ENCODE measurements around the gene UNC93A.

Gene UNC93A

DNA sequence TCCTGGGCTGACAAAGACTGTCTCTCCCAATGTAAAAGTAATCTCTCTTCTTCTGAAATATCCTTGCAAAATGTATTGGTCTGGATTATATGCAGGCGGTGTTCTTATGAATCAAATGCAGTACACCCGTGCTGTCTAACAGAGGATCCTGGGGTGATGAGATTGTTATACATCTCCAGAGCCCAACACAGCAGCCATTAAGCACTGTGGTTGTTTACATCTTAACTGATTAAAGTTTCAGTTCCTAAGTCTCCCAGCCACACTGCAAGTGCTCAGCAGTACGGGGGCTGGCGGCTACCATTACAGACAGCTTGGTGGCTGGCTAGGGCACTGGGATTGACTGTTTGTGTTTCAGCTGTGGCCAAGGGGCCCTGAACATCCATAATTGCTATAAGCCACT, 7.0 kb downstream of the UNC93A start:
- 86% methylated on average over 4 of the region's 4 CpGs for WGBS (ENCODE audit: insufficient coverage)

DNA sequence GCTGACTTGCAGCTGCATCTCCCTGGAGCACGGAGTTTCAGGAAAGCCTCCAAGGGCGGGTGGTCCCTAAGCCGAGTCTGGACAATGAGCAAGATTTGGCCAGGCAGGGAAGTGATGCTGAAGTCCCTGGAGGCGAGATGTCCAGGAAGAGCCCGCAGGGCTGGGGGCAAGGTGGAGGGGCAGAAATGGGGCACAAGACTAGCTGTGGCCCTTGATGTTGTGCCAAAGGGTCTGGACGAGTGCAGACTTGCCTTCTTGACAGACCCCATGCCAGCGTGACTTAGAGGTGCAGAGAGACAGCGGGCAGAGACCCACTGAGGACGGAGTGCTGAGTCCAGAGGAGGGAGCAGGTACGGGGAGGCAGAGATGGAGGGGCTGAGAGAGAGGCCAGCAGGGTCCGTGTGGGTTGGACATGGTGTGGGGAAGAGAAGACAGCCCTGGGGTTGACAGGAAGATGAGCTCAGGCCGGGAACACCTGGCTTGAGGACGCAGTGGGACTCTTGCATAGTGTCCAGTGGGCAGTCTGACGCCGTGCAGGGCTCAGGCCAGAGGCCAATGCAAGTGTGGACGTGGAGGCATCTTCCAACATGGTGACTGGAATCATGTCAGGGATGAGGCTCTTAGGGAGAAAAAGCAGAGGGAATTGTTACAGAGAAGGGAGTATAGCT, 8.7 kb downstream of the UNC93A start:
- POLR2A ChIA-PET, result no interaction called here
- Histone ChIP-seq H3K36me3 (ENCODE audit: control insufficient read depth in 4 of 4, insufficient read depth in 4 of 4, low read length in 3 of 4) (no peaks in the 10 kb centered on the region), H3K9me3 (ENCODE audit: control extremely low read depth in 1 of 5, control insufficient read depth in 4 of 5, insufficient read depth in 2 of 5, low read depth in 1 of 5, low read length in 4 of 5) (peaks cover 0 to 5% (median 0%) of the 10 kb centered on the region in 5 experiments), H3K27ac (ENCODE audit: insufficient read depth in 1 of 2, low read depth in 1 of 2, low read length in 2 of 2, poor library complexity in 1 of 2, severe bottlenecking in 2 of 2) (no peak overlapping the region), H3K4me1 (ENCODE audit: control extremely low read depth in 1 of 4, control insufficient read depth in 4 of 4, insufficient read depth in 4 of 4, low read length in 3 of 4) (no peaks in the 10 kb centered on the region), H3K27me3 (replicated peaks in 2 of 5; ENCODE audit: control insufficient read depth in 4 of 5, insufficient read depth in 5 of 5, low read length in 4 of 5) (peaks cover 0 to 10% (median 4%) of the 10 kb centered on the region in 5 experiments), H3K4me3 (ENCODE audit: control insufficient read depth in 1 of 7, extremely low read depth in 1 of 7, insufficient read depth in 4 of 7, low read depth in 2 of 7, low read length in 6 of 7) (no peak overlapping the region)
- WGBS (ENCODE audit: insufficient coverage), result 94% methylated on average over 14 of the region's 16 CpGs
- CTCF ChIA-PET, result no interaction called here
- no peak for DNase-seq

More for the DNA sequence above, 7.0 kb downstream of the UNC93A start:
- Histone ChIP-seq H3K4me1 (ENCODE audit: control extremely low read depth in 1 of 4, control insufficient read depth in 4 of 4, insufficient read depth in 4 of 4, low read length in 3 of 4) (no peaks in the 10 kb centered on the region), H3K27ac (ENCODE audit: insufficient read depth in 1 of 2, low read depth in 1 of 2, low read length in 2 of 2, poor library complexity in 1 of 2, severe bottlenecking in 2 of 2) (no peak overlapping the region), H3K27me3 (replicated peaks in 2 of 5; ENCODE audit: control insufficient read depth in 4 of 5, insufficient read depth in 5 of 5, low read length in 4 of 5) (peaks cover 0 to 8% (median 3%) of the 10 kb centered on the region in 5 experiments), H3K36me3 (ENCODE audit: control insufficient read depth in 4 of 4, insufficient read depth in 4 of 4, low read length in 3 of 4) (no peaks in the 10 kb centered on the region), H3K9me3 (ENCODE audit: control extremely low read depth in 1 of 5, control insufficient read depth in 4 of 5, insufficient read depth in 2 of 5, low read depth in 1 of 5, low read length in 4 of 5) (peaks cover 0 to 5% (median 0%) of the 10 kb centered on the region in 5 experiments), H3K4me3 (ENCODE audit: control insufficient read depth in 1 of 7, extremely low read depth in 1 of 7, insufficient read depth in 4 of 7, low read depth in 2 of 7, low read length in 6 of 7) (no peak overlapping the region)
- CTCF ChIA-PET, result interaction anchor here (0.8 kb wide), 1 partner anchor 8 kb away, joined by 3 read pairs; no protein-coding TSS in a partner anchor
- no peak for DNase-seq
- POLR2A ChIA-PET, result no interaction called here

DNA sequence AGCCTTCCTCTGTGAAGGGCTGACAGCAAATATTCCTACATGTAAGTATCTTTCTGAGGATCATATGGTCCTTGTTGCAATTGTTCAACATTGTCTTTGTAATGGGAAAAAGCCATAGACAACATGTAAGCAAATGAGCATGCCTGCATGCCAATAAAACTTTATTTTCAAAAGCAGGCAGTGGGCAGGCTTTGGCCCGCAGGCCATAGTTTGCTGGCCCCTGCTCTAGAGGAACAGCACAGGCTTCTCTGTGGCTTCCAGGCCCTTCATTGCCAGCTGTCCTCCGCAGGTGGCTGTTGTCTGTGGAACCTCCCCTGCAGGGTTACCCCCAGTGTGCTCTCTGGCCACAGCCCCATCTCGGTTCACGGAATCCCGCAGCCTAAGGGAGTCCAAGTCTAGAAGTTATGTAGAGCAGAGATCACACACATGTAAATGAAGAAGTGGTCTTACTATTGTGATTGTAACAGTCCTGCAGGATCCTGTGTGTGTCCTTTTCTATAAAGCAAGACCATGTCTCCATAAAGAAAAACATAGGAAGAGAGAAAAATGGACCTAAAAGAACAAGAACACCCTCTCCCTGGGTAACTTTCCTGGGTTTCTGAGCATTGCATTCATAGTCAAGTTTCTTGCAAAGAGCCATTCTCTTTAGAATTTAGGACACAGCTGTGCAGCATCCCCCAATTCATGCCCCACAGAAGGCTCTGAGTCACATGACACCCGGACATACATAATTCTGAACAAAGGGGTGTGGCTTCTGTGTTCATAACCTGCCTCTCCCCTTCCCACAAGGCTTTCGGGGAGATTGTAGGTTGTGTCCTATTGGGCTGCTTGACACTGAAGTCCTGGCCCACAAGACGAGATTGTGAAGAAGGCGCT, 10.0 kb downstream of the UNC93A start:
- DNase-seq, result no peak
- WGBS (ENCODE audit: insufficient coverage), result 94% methylated on average over 9 of the region's 9 CpGs
- POLR2A ChIA-PET, result no interaction called here
- no peak overlapping the region for H3K27ac ChIP-seq (ENCODE audit: insufficient read depth in 1 of 2, low read depth in 1 of 2, low read length in 2 of 2, poor library complexity in 1 of 2, severe bottlenecking in 2 of 2)
- peaks cover 0 to 12% (median 2%) of the 10 kb centered on the region in 5 experiments for H3K27me3 ChIP-seq (replicated peaks in 2 of 5; ENCODE audit: control insufficient read depth in 4 of 5, insufficient read depth in 5 of 5, low read length in 4 of 5)
- H3K9me3 ChIP-seq (ENCODE audit: control extremely low read depth in 1 of 5, control insufficient read depth in 4 of 5, insufficient read depth in 2 of 5, low read depth in 1 of 5, low read length in 4 of 5), result peaks cover 0 to 5% (median 0%) of the 10 kb centered on the region in 5 experiments
- CTCF ChIA-PET, result interaction anchor here (0.8 kb wide), 1 partner anchor 50 kb away, joined by 3 read pairs; no protein-coding TSS in a partner anchor
- no peaks in the 10 kb centered on the region for H3K36me3 ChIP-seq (ENCODE audit: control insufficient read depth in 4 of 4, insufficient read depth in 4 of 4, low read length in 3 of 4)
- H3K4me1 ChIP-seq (ENCODE audit: control extremely low read depth in 1 of 4, control insufficient read depth in 4 of 4, insufficient read depth in 4 of 4, low read length in 3 of 4), result no peaks in the 10 kb centered on the region
- no peak overlapping the region for H3K4me3 ChIP-seq (ENCODE audit: control insufficient read depth in 1 of 7, extremely low read depth in 1 of 7, insufficient read depth in 4 of 7, low read depth in 2 of 7, low read length in 6 of 7)

DNA sequence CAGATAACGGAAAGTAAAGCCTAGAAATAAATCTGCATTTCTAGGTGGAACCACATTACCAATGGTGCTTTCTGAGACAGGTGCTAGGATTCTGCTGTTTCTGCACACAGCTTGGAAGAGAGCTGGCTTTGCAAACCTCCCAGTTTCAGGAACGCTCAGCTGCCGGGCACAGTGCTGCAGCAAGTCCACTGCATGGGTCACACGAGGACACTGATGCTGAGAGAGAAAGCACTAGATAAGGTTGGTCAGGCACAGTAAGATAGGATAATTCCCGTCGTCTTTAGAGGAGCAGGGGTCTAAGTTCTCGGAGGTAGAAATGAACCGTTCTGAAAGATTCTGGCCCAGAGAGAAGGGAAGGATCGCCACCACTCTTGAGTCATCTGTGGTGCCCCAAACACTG, 11.0 kb downstream of the UNC93A start:
- Histone ChIP-seq H3K27me3 (replicated peaks in 2 of 5; ENCODE audit: control insufficient read depth in 4 of 5, insufficient read depth in 5 of 5, low read length in 4 of 5) (peaks cover 0 to 12% (median 2%) of the 10 kb centered on the region in 5 experiments), H3K4me3 (ENCODE audit: control insufficient read depth in 1 of 7, extremely low read depth in 1 of 7, insufficient read depth in 4 of 7, low read depth in 2 of 7, low read length in 6 of 7) (no peak overlapping the region), H3K9me3 (ENCODE audit: control extremely low read depth in 1 of 5, control insufficient read depth in 4 of 5, insufficient read depth in 2 of 5, low read depth in 1 of 5, low read length in 4 of 5) (peaks cover 0 to 5% (median 0%) of the 10 kb centered on the region in 5 experiments), H3K27ac (ENCODE audit: insufficient read depth in 1 of 2, low read depth in 1 of 2, low read length in 2 of 2, poor library complexity in 1 of 2, severe bottlenecking in 2 of 2) (no peak overlapping the region), H3K36me3 (ENCODE audit: control insufficient read depth in 4 of 4, insufficient read depth in 4 of 4, low read length in 3 of 4) (no peaks in the 10 kb centered on the region), H3K4me1 (ENCODE audit: control extremely low read depth in 1 of 4, control insufficient read depth in 4 of 4, insufficient read depth in 4 of 4, low read length in 3 of 4) (no peaks in the 10 kb centered on the region)
- CTCF ChIA-PET, result no interaction called here
- 96% methylated on average over 8 of the region's 9 CpGs for WGBS (ENCODE audit: insufficient coverage)
- no peak for DNase-seq
- POLR2A ChIA-PET, result no interaction called here

DNA sequence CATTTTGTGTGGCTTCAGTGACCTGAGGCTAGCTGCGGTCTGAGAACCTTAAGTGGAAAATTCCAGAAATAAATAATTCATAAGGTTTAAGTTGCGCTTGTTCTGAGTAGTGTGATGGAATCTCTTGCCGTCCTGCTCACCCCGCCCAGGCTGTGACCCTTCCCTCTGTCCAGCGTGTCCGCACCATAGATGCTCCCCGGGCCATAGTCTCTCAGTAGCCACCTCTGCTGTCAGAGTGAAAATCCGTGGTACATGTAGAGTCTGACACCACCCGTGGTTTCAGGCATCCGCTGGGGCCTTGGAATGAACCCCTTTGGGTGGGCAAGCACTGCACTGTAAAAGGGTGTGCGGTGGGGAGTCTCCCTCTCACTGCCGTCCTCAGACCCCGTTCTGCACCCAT, 11.7 kb downstream of the UNC93A start:
- POLR2A ChIA-PET, result no interaction called here
- Histone ChIP-seq H3K9me3 (ENCODE audit: control extremely low read depth in 1 of 5, control insufficient read depth in 4 of 5, insufficient read depth in 2 of 5, low read depth in 1 of 5, low read length in 4 of 5) (peaks cover 0 to 2% (median 0%) of the 10 kb centered on the region in 5 experiments), H3K4me1 (ENCODE audit: control extremely low read depth in 1 of 4, control insufficient read depth in 4 of 4, insufficient read depth in 4 of 4, low read length in 3 of 4) (no peaks in the 10 kb centered on the region), H3K27ac (ENCODE audit: insufficient read depth in 1 of 2, low read depth in 1 of 2, low read length in 2 of 2, poor library complexity in 1 of 2, severe bottlenecking in 2 of 2) (no peak overlapping the region), H3K27me3 (replicated peaks in 2 of 5; ENCODE audit: control insufficient read depth in 4 of 5, insufficient read depth in 5 of 5, low read length in 4 of 5) (peaks cover 0 to 12% (median 2%) of the 10 kb centered on the region in 5 experiments), H3K36me3 (ENCODE audit: control insufficient read depth in 4 of 4, insufficient read depth in 4 of 4, low read length in 3 of 4) (no peaks in the 10 kb centered on the region), H3K4me3 (ENCODE audit: control insufficient read depth in 1 of 7, extremely low read depth in 1 of 7, insufficient read depth in 4 of 7, low read depth in 2 of 7, low read length in 6 of 7) (no peak overlapping the region)
- CTCF ChIA-PET, result interaction anchor here (1.7 kb wide), 1 partner anchor 12 kb away, joined by 5 read pairs; the partner anchor contains the start of gene UNC93A
- no peak for DNase-seq
- 90% methylated on average over 8 of the region's 13 CpGs for WGBS (ENCODE audit: insufficient coverage)

DNA sequence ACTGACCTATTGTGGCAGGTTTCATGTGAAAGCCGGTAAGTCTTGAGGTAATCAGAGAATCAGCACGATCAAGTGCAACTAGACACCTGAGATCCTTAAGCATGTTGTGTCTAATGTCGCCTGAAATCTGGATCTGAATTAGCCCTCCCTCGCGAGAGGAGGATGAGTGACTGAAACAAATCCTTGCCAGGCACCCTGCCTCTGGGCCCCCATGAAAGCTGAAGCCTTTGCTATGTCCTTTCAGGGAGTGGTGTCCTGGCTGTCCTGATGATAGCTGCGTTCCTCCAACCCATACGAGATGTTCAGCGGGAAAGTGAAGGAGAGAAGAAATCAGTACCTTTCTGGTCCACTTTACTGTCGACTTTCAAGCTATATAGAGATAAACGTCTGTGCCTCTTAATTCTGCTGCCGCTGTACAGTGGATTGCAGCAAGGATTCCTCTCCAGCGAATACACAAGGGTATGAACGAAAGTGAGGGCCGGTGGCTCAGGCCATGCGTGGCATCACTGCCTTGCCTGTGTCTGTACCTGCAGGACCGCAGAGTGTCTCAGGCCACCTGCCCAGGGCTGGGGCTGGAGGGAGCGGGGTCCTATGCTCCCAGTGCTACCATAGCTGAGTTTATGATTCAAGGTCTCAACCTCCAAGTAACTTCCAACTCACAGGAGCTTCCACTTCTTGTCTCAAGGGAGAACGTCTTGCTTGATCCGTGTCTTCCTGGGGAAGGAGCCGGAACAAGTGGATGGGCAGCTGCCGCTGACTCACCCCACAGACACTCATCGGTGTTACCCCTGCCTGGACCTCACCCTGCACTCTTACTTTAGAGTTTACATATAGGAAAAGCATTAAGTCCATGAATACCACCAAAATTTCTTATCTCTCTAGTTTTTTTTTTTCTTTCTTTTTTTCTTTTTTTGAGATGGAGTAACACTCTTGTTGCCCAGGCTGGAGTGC, 12.8 kb downstream of the UNC93A start:
- H3K4me3 ChIP-seq (ENCODE audit: control insufficient read depth in 1 of 7, extremely low read depth in 1 of 7, insufficient read depth in 4 of 7, low read depth in 2 of 7, low read length in 6 of 7), result no peak overlapping the region
- H3K36me3 ChIP-seq (ENCODE audit: control insufficient read depth in 4 of 4, insufficient read depth in 4 of 4, low read length in 3 of 4), result no peaks in the 10 kb centered on the region
- no peak for DNase-seq
- H3K27me3 ChIP-seq (replicated peaks in 2 of 5; ENCODE audit: control insufficient read depth in 4 of 5, insufficient read depth in 5 of 5, low read length in 4 of 5), result peaks cover 0 to 12% (median 2%) of the 10 kb centered on the region in 5 experiments
- ChIA-PET CTCF (interaction anchor here (1.5 to 1.7 kb wide), 2 partner anchors 11 to 13 kb away, joined by 4 to 5 read pairs; partner anchors contain the start of gene UNC93A), POLR2A (no interaction called here)
- H3K27ac ChIP-seq (ENCODE audit: insufficient read depth in 1 of 2, low read depth in 1 of 2, low read length in 2 of 2, poor library complexity in 1 of 2, severe bottlenecking in 2 of 2), result no peak overlapping the region
- no peaks in the 10 kb centered on the region for H3K9me3 ChIP-seq (ENCODE audit: control extremely low read depth in 1 of 5, control insufficient read depth in 4 of 5, insufficient read depth in 2 of 5, low read depth in 1 of 5, low read length in 4 of 5)
- 94% methylated on average over 20 of the region's 22 CpGs for WGBS (ENCODE audit: insufficient coverage)
- no peaks in the 10 kb centered on the region for H3K4me1 ChIP-seq (ENCODE audit: control extremely low read depth in 1 of 4, control insufficient read depth in 4 of 4, insufficient read depth in 4 of 4, low read length in 3 of 4)
